Heart right ventricle (tissue), 16 donors: ENCODE results near the gene MGMT. TPM values are rescaled to one million over a fixed set of nuclear protein-coding genes. Genes with fewer than 3 reads are reported as not detected.

ENCODE experiments used
- ATAC-seq, 8 donors: fragments of 200-7000 bp; cut with Tn5 transposase; one replicate each; pipeline ENCODE4 v1.9.1; 2020; ENCODE audit warnings: mild to moderate bottlenecking in 8 of 8, moderate library complexity in 8 of 8, moderate number of reproducible peaks in 1 of 8
- DNase-seq, 2 donors: peaks; one replicate each; pipeline ENCODE4 v3.0.0-alpha.2; 2020
- H3K27ac ChIP-seq, 10 donors: fragments of 200-600 bp; sonication (generic) in 2 of 10; one replicate each; pipeline versions ENCODE4 v1.5.0 to v1.8.0; 2020 to 2022; ENCODE audit warnings: mild to moderate bottlenecking in 3 of 10
- H3K27me3 ChIP-seq, 7 donors: fragments of 200-600 bp; one replicate each; pipeline ENCODE4 v1.8.0; 2021 to 2022; ENCODE audit warnings: mild to moderate bottlenecking in 2 of 7
- H3K36me3 ChIP-seq, 9 donors: fragments of 200-600 bp; sonication (generic) in 1 of 9; one replicate each; pipeline versions ENCODE4 v1.5.0 to v1.8.0; 2020 to 2022; ENCODE audit warnings: mild to moderate bottlenecking in 2 of 9
- H3K4me1 ChIP-seq, 9 donors: fragments of 200-600 bp; sonication (generic) in 1 of 9; one replicate each; pipeline versions ENCODE4 v1.5.0 to v1.8.0; 2020 to 2022; ENCODE audit warnings: mild to moderate bottlenecking in 4 of 9
- H3K4me3 ChIP-seq, 10 donors: fragments of 200-600 bp; sonication (generic) in 2 of 10; one replicate each; pipeline versions ENCODE4 v1.5.0 to v1.8.0; 2020 to 2022; ENCODE audit warnings: mild to moderate bottlenecking in 7 of 10, moderate library complexity in 2 of 10
- H3K9me3 ChIP-seq, 11 donors: fragments of 200-600 bp in 10 of 11; sonication (generic) in 2 of 11; one replicate each; pipeline versions ENCODE4 v1.5.0 to v1.8.0; 2013 to 2022; ENCODE audit warnings: mild to moderate bottlenecking in 2 of 11, control low read depth in 1 of 11, moderate library complexity in 1 of 11
- WGBS, 2 donors: extraction: QIAGEN DNeasy Blood & Tissue Kit; methylation state at CpG; one replicate each; pipeline ENCODE4 v1.1.7; 2013; ENCODE audit warnings: inconsistent platforms in 1 of 2; 5-methylcytosine and 5-hydroxymethylcytosine counted together
- intact Hi-C, 10 donors: fragments of 100-400 bp; cut with DNase I; formaldehyde crosslinking; loops; one replicate each; pipeline versions ENCODE4 v1.11.1 to v1.14.2; 2022
- polyA plus RNA-seq, 2 donors: library from polyadenylated mRNA; stranded (reverse); fragments of 200-250 nt; gene quantifications; one replicate each; pipeline ENCODE4 v1.2.3, GENCODE V29; 2013
- total RNA-seq, 10 donors: library from RNA; stranded (reverse); fragmentation: NEBNext Ultra II Directional in 3 of 10; extraction: Animal tissue kit (Norgen Biotek cat#: 25700) in 3 of 10; gene quantifications; one replicate each; pipeline versions ENCODE4 v1.2.1 to v1.2.4, GENCODE V29; 2021 to 2023
- TF ChIP-seq, protein P1 (sequence below), 9 donors: fragments of 200-600 bp; sonication (generic) in 2 of 9; IDR thresholded peaks; one replicate each; pipeline versions ENCODE4 v1.5.0 to v1.8.0; 2021 to 2022; ENCODE audit warnings: antibody characterized with exemption in 9 of 9, mild to moderate bottlenecking in 5 of 9, moderate library complexity in 1 of 9
- donor health status: Arrhythmogenic right ventricular cardiomyopathy.
- donor health status: ischemic (EF 13 %, LVEDD 7.1; RV severe dilation, severe dysfunction).
- donor health status: healthy with polysubstance abuse.
- donor health status: DM: no; HTN: yes; CAD: no.
- donor health status: DM: no; HTN: no; CAD: no.
- donor health status: ischemic (EF 25% LVEDD 6.9; RV normal size, moderate dysfunction).
- donor health status: ischemic (EF 25% LVEDD 5.7; RV mildly dilated, moderate dysfunction).
- donor health status: healthy.
- donor health status: DM: yes; HTN: yes; CAD: no.
- donor health status: Ischemic cardiomyopathy.
- donor health status: ischemic (EF 35%, LVEDD 5.7; RV mildly dilated, moderate dysfunction).
- donor health status: nonischemic (EF 11% LVEDD 7.7; RV severe dilation, severe dysfunction).
- donor health status: DM: yes; HTN: yes; CAD: no.
- donor health status: PGD.
- donor health status: ischemic (EF 29% LVEDD 5.4; RV normal size, mild dysfunction).
- donor health status: nonischemic (EF 23%, LVEDD 6.1; RV moderate dilation, normal function).

The MGMT gene
- total and polyA plus RNA-seq, 12 donors, result 8.4 to 17.8 (median 12.9) TPM

GRCh38 chr10:129542589-129542988 lies 75.5 kb downstream of the MGMT start:
- Histone ChIP-seq H3K4me1 (peaks cover 0 to 29% (median 11%) of the 10 kb centered on the region in 9 donors), H3K4me3 (no peak overlapping the region), H3K27ac (no peak overlapping the region), H3K27me3 (no peaks in the 10 kb centered on the region), H3K36me3 (peaks cover 0 to 6% (median 0%) of the 10 kb centered on the region in 9 donors), H3K9me3 (no peaks in the 10 kb centered on the region)
- whole genome bisulfite sequencing, 2 donors, result 97% methylated on average over 10 of the region's 10 CpGs
- intact Hi-C loops, result no loop called here
- TF ChIP-seq, protein P1, sequence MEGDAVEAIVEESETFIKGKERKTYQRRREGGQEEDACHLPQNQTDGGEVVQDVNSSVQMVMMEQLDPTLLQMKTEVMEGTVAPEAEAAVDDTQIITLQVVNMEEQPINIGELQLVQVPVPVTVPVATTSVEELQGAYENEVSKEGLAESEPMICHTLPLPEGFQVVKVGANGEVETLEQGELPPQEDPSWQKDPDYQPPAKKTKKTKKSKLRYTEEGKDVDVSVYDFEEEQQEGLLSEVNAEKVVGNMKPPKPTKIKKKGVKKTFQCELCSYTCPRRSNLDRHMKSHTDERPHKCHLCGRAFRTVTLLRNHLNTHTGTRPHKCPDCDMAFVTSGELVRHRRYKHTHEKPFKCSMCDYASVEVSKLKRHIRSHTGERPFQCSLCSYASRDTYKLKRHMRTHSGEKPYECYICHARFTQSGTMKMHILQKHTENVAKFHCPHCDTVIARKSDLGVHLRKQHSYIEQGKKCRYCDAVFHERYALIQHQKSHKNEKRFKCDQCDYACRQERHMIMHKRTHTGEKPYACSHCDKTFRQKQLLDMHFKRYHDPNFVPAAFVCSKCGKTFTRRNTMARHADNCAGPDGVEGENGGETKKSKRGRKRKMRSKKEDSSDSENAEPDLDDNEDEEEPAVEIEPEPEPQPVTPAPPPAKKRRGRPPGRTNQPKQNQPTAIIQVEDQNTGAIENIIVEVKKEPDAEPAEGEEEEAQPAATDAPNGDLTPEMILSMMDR (IDR thresholded peaks at IDR 0.05), result no peak
- no peak for ATAC-seq
- no peak for DNase-seq

DNA sequence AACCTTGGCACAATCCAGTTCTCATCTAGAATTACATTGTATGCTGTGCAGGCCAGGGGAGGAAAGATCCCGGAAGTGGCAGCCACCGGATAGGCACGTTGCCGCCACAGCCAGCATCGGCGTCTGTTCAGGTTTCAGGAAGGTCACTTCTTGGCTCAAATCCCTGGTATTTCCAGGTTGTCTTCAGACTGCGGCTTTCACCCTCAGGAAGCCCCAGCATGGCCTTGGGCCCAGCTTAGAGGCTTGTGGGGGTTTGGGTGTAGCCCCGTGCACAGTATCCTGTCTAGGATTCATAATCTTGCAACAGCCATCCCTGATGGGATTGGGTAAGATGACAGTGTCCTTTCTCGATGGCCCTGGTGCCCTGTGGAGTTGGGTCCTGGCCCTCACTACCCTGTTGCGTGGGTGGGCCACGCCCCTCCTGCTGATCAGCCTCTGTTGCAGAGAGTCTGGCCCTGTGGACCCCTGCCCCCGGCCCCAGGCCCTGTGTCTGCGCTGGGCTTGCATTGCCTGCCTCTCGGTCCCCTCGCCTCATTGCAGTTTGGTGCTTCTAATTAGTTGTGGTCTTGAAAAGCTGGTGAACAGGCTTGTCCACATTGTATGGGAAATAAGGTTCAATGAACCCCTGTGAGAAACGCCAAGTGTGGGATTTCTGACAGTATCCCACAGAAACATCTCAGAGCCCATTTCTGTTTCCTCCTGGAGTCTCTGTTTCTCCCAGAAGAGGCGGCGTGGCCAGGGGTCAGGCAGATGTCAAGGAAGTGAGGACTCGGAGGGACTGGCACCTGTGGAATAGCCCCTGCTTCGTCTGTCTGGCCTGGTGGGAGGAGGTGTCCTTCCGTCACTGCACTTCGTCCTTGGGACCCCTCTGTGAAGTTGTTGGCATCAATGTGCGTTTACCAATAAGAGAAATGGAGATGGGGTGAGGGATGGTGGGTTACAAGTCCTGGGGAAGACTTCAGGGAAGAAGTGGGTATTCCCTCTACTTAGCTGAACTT lies 77.5 kb downstream of the MGMT start:
- Histone ChIP-seq H3K36me3 (no peaks in the 10 kb centered on the region), H3K4me1 (peaks cover 0 to 36% (median 14%) of the 10 kb centered on the region in 9 donors), H3K27ac (peak overlapping the region in 6 of 10 donors; percentile 40 to 66 (median 52)), H3K9me3 (no peaks in the 10 kb centered on the region), H3K4me3 (no peak overlapping the region), H3K27me3 (no peaks in the 10 kb centered on the region)
- TF ChIP-seq, protein P1 (IDR thresholded peaks at IDR 0.05), result no peak
- 85 to 86% methylated on average over 23 of the region's 23 CpGs for WGBS, 2 donors
- intact Hi-C loops, result no loop called here
- peak; percentile 51 to 81 (median 74) for ATAC-seq
- DNase-seq, result peak; percentile 20 to 30

DNA sequence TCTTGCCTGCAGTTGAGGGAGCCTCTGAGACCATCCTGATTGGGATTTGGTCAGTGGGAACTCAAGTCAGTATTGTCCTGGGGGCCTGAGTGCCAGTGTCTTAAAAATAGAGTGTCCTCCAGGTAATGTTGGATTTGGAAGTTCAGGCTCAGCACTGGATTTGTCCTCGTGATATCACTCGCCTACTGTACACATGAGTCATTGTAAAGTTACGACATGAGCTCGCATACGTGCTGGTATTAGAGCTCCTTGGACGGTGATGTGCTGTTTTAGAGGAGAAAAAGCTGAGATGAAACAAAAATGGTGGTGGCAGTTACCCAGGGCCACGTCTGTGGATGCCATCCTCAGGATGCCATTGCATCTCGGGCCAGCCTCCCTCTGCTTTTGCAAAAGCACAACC lies 78.2 kb downstream of the MGMT start:
- ATAC-seq (no peak), DNase-seq (no peak)
- H3K4me1 ChIP-seq, result peaks cover 0 to 36% (median 14%) of the 10 kb centered on the region in 9 donors
- WGBS, 2 donors, result 89 to 97% methylated on average over 8 of the region's 8 CpGs
- H3K9me3 ChIP-seq, result no peaks in the 10 kb centered on the region
- intact Hi-C loops, result no loop called here
- H3K36me3 ChIP-seq, result no peaks in the 10 kb centered on the region
- H3K4me3 ChIP-seq, result no peak overlapping the region
- H3K27ac ChIP-seq, result no peak overlapping the region
- H3K27me3 ChIP-seq, result no peaks in the 10 kb centered on the region
- TF ChIP-seq, protein P1 (IDR thresholded peaks at IDR 0.05), result no peak

DNA sequence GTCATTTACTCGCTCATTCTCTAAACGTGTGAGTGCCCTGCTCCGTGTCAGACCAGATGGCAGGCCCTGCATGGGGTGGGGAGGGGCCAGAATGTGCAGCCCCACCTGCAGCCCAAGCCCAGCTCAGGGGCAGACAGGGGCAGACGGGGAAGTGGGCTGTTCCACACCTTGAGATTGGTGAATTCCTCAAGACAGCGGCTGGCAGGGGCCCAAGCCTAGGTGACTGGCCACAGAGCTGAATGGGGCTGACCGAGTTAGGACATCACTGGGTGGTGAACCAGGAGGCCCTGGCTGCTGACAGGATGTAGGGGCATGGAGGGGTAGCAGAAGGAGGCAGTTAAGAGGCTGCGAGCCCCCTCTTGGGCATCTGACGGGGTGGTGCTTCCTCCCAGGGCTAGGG lies 79.1 kb downstream of the MGMT start:
- Histone ChIP-seq H3K9me3 (no peaks in the 10 kb centered on the region), H3K4me3 (no peak overlapping the region), H3K27me3 (no peaks in the 10 kb centered on the region), H3K27ac (no peak overlapping the region), H3K36me3 (no peaks in the 10 kb centered on the region), H3K4me1 (peaks cover 0 to 36% (median 14%) of the 10 kb centered on the region in 9 donors)
- ATAC-seq (no peak), DNase-seq (no peak)
- WGBS, 2 donors, result 88 to 92% methylated on average over 8 of the region's 8 CpGs
- intact Hi-C loops, result no loop called here
- TF ChIP-seq, protein P1 (IDR thresholded peaks at IDR 0.05), result no peak
